OCI-LY7 (cell line): Measurements from ENCODE around the gene PAQR4.

Experiments
- CTCF ChIP-seq: fragments of 200-600 bp; sonication (generic); conservative IDR thresholded peaks from 2 replicates; pipeline ENCODE4 v1.5.1; 2014; ENCODE audit warnings: mild to moderate bottlenecking, antibody characterized with exemption, low read length, moderate library complexity, mixed read lengths
- EZH2phosphoT487 ChIP-seq: fragments of 200-600 bp; sonication (generic); IDR thresholded peaks from 2 replicates; pipeline ENCODE4 v1.6.1; 2018; ENCODE audit warnings: low read depth, borderline replicate concordance, mild to moderate bottlenecking, mixed run types, antibody characterized with exemption, low read length, moderate library complexity, mixed read lengths

GRCh38 chr16:3012828-3013420 lies 43.8 kb downstream of the PAQR4 start, which contains the start of gene CLDN9:
- no peak for TF ChIP-seq CTCF
- TF ChIP-seq EZH2phosphoT487 = no peak
